Esophagus muscularis mucosa (tissue), 4 donors: ENCODE data around the gene ZRANB2. TPM values are rescaled to one million over a fixed set of nuclear protein-coding genes. Genes with fewer than 3 reads are reported as not detected.

ENCODE experiments used
- DNase-seq: peaks from one replicate; pipeline ENCODE4 v3.0.0-alpha.2; 2017; ENCODE audit errors: extremely low spot score
- H3K27ac ChIP-seq, 4 donors: fragments of 200-600 bp; sonication (generic); replicated peaks in 1 of 4; 1 replicate in 3 of 4; 2 replicates in 1 of 4; pipeline ENCODE4 v1.5.1; 2016 to 2019; ENCODE audit warnings: mild to moderate bottlenecking in 1 of 4
- H3K27me3 ChIP-seq, 4 donors: fragments of 200-600 bp; sonication (generic); one replicate each; pipeline versions ENCODE4 v1.5.1 to v1.6.0; 2016 to 2019
- H3K36me3 ChIP-seq, 4 donors: fragments of 200-600 bp; sonication (generic); one replicate each; pipeline ENCODE4 v1.5.1; 2016 to 2019
- H3K4me1 ChIP-seq, 4 donors: fragments of 200-600 bp; sonication (generic); one replicate each; pipeline ENCODE4 v1.5.1; 2016 to 2019
- H3K4me3 ChIP-seq, 4 donors: fragments of 200-600 bp; sonication (generic); 1 replicate in 2 of 4; 2 replicates in 2 of 4; pipeline ENCODE4 v1.5.1; 2016 to 2019; ENCODE audit warnings: mild to moderate bottlenecking in 4 of 4, moderate library complexity in 1 of 4
- H3K9me3 ChIP-seq, 4 donors: fragments of 200-600 bp; sonication (generic); 1 replicate in 3 of 4; 2 replicates in 1 of 4; pipeline ENCODE4 v1.5.1; 2016 to 2019
- CTCF ChIP-seq, 3 experiments: fragments of 200-600 bp in 2 of 3; fragments of 450-650 bp in 1 of 3; sonication (generic) in 2 of 3; IDR thresholded peaks; one replicate each; pipeline ENCODE4 v1.5.1; 2017 to 2019; ENCODE audit warnings: antibody characterized with exemption in 3 of 3, mild to moderate bottlenecking in 2 of 3, moderate library complexity in 1 of 3
- EP300 ChIP-seq: sonication (generic); formaldehyde crosslinking; IDR thresholded peaks from one replicate; pipeline ENCODE4 v1.6.1; 2017; ENCODE audit warnings: antibody characterized with exemption
- POLR2A ChIP-seq: fragments of 450-650 bp; IDR thresholded peaks from one replicate; pipeline ENCODE4 v1.6.1; 2017; ENCODE audit warnings: antibody characterized with exemption, moderate library complexity, mild to moderate bottlenecking, low read depth
- POLR2AphosphoS5 ChIP-seq, 2 donors: sonication (generic); formaldehyde crosslinking; IDR thresholded peaks; one replicate each; pipeline ENCODE4 v1.6.1; 2017; ENCODE audit warnings: antibody characterized with exemption in 2 of 2
- WGBS: methylation state at CpG from one replicate; pipeline ENCODE4 v1.1.5; 2018; 5-methylcytosine and 5-hydroxymethylcytosine counted together
- intact Hi-C: fragments of 100-400 bp; cut with DNase I; formaldehyde crosslinking; loops from one replicate; pipeline ENCODE4 v1.15.1; 2023
- total RNA-seq, 4 donors: library from RNA; depleted of rRNA; stranded (reverse); fragments of >200 nt; gene quantifications; one replicate each; pipeline versions ENCODE4 v1.1.0 to v1.2.1, GENCODE V29; 2016

Gene ZRANB2
- total RNA-seq, 4 donors from 2014 or later, result 37.2 to 65.6 (median 40.0) TPM

DNA sequence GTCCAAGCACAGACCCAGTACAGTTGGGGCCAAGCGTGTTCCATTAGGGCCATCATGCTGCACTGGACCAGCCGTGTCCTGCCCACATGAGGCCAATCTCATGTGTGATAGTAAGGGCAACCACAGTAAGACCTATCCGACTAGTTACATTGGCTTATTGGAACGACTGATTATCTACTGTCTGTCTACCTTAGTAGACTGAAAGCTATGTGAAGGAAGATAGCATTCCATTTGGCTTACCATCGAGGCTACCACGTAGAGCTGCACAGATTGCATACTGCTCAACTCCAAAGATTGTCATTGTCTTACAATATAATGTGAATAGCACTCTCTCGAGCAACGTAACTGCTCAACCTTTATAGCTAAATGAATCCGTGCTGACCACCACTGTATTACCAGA is 43.8 kb downstream of the ZRANB2 start:
- Histone ChIP-seq H3K27ac (no peak overlapping the region), H3K27me3 (no peaks in the 10 kb centered on the region)
- 93% methylated on average over 9 of the region's 9 CpGs for WGBS

DNA sequence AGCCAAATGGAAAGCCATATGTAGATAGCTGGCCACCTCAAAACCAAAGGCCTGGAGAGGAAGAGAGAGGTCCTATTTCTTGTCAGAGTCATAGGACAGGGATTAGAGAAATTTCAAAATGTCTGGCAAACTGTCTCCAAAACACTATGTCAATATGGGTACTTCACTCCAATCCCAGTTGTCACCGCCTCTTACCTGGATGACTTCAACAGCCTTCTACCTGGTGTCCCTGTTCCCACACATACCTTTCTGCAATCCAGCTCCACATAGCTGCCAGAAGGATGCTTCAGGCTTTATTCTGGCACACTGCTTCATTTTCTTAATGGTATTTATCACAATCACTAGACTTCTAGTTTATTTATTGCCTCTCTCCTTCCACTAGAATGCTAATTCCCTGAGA is 47.7 kb downstream of the ZRANB2 start:
- intact Hi-C loops, result no loop called here
- no peak overlapping the region for H3K4me3 ChIP-seq
- peaks cover 0 to 8% (median 0%) of the 10 kb centered on the region in 4 donors for H3K4me1 ChIP-seq
- H3K27me3 ChIP-seq, result no peaks in the 10 kb centered on the region
- 100% methylated on average over 1 of the region's 1 CpG for WGBS
- H3K9me3 ChIP-seq, result no peaks in the 10 kb centered on the region
- H3K27ac ChIP-seq, result no peak overlapping the region
- H3K36me3 ChIP-seq, result no peaks in the 10 kb centered on the region
- DNase-seq, result no peak
- TF ChIP-seq POLR2AphosphoS5 (IDR thresholded peaks at IDR 0.05) (no peak), CTCF (IDR thresholded peaks at IDR 0.05) (no peak), POLR2A (no peak), EP300 (no peak)

More for the DNA sequence above, 43.8 kb downstream of the ZRANB2 start:
- intact Hi-C loops, result no loop called here
- DNase-seq, result no peak
- no peak overlapping the region for H3K4me3 ChIP-seq
- H3K36me3 ChIP-seq, result no peaks in the 10 kb centered on the region
- no peak for TF ChIP-seq EP300
- no peak for TF ChIP-seq POLR2A
- no peaks in the 10 kb centered on the region for H3K9me3 ChIP-seq
- H3K4me1 ChIP-seq, result peaks cover 0 to 9% (median 0%) of the 10 kb centered on the region in 4 donors

DNA sequence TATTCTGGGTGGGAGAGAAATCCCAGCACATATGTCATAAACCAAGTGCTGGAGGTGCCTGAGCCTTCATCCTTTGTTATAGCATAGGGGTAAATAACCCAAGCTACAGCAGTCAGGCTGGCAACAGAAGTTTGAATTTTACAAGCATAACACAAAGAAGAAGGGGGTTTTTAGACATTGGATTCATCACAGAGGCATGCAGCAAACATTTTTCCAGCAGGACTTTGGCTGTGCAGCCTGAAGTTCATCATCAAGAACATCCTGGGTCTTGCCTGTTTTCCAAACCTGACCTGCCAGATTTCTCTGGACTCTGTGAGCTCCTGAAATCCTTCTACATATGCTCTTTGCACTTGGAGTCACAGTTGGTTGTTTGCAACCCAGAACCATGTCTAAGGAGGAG is 49.4 kb downstream of the ZRANB2 start:
- H3K4me1 ChIP-seq, result peaks cover 0 to 8% (median 0%) of the 10 kb centered on the region in 4 donors
- no peaks in the 10 kb centered on the region for H3K9me3 ChIP-seq
- H3K36me3 ChIP-seq, result no peaks in the 10 kb centered on the region
- intact Hi-C loops, result no loop called here
- TF ChIP-seq EP300 (no peak), POLR2AphosphoS5 (IDR thresholded peaks at IDR 0.05) (no peak), CTCF (IDR thresholded peaks at IDR 0.05) (no peak), POLR2A (no peak)
- no peak overlapping the region for H3K27ac ChIP-seq
- H3K4me3 ChIP-seq, result no peak overlapping the region
- no peak for DNase-seq
- H3K27me3 ChIP-seq, result no peaks in the 10 kb centered on the region

DNA sequence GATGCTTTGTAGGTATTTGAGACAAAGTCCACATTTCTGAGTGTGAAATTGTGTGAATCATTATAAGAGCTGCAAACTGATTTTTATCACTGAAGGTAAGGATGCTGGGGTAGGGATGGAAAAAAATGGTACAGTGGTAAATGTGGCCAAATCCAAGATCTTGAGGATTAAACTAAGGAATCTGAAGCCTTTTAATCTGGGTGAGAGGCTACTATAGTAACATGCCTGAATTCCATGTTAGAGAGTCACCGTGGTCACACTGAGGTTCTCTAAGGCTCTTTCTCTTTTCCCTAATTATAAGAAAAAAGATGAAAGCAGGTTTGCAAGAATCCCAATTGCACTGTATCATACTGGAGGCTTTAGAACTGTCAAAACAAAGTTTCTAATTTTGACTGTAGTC is 50.8 kb downstream of the ZRANB2 start:
- Histone ChIP-seq H3K27me3 (no peaks in the 10 kb centered on the region), H3K27ac (no peak overlapping the region), H3K4me1 (peaks cover 0 to 8% (median 0%) of the 10 kb centered on the region in 4 donors), H3K9me3 (no peaks in the 10 kb centered on the region), H3K4me3 (no peak overlapping the region), H3K36me3 (no peaks in the 10 kb centered on the region)
- TF ChIP-seq POLR2AphosphoS5 (IDR thresholded peaks at IDR 0.05), result no peak
- no peak for TF ChIP-seq EP300
- no peak for TF ChIP-seq CTCF (IDR thresholded peaks at IDR 0.05)
- TF ChIP-seq POLR2A, result no peak
- intact Hi-C loops, result no loop called here
- WGBS, result 72% methylated on average over 1 of the region's 1 CpG
- DNase-seq, result no peak

DNA sequence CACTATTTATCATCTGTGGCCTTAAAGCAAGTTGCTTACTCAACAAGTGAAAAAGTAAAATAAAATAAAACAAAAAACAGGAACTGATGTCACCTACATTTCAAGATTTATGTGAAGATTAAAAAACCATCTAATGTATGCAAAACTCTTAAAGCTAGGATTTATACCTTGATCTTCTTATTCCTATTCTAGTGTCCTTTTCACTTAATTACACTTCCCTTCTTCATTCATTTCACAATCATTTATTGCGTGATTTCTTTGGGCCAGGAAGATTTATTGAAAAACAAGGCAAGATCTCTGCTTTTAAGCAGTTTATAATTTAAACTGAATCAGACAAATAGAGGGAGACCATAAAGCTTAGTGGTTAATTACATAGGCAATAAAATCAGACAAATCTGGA is 51.9 kb downstream of the ZRANB2 start:
- whole genome bisulfite sequencing, result 92% methylated on average over 1 of the region's 1 CpG
- Histone ChIP-seq H3K4me3 (no peak overlapping the region), H3K27me3 (no peaks in the 10 kb centered on the region), H3K36me3 (no peaks in the 10 kb centered on the region), H3K27ac (no peak overlapping the region), H3K9me3 (no peaks in the 10 kb centered on the region), H3K4me1 (peaks cover 0 to 8% (median 0%) of the 10 kb centered on the region in 4 donors)
- DNase-seq, result no peak
- intact Hi-C loops, result no loop called here
- TF ChIP-seq CTCF (IDR thresholded peaks at IDR 0.05) (no peak), EP300 (no peak), POLR2A (no peak), POLR2AphosphoS5 (IDR thresholded peaks at IDR 0.05) (no peak)
